HG03025 (cell line): ENCODE results near the gene KCNK16.

ENCODE experiments used
- ATAC-seq: cut with Tn5 transposase; IDR thresholded peaks from one replicate; pipeline ENCODE4 v1.9.1; 2021; ENCODE audit warnings: mild to moderate bottlenecking, moderate library complexity; ENCODE audit not compliant: unreplicated experiment, low FRiP score

KCNK16 gene

GRCh38 chr6:39281312-39281980 is 41.1 kb downstream of the KCNK16 start:
- no peak for ATAC-seq

- ATAC-seq: no peak
These were observed 42.2 kb downstream of the KCNK16 start for GRCh38 chr6:39280247-39280731.

GRCh38 chr6:39279539-39279938 is 43.0 kb downstream of the KCNK16 start:
- no peak for ATAC-seq

- no peak for ATAC-seq
These were observed 46.0 kb downstream of the KCNK16 start for GRCh38 chr6:39276379-39276995.

- no peak for ATAC-seq
These were observed 47.6 kb downstream of the KCNK16 start for GRCh38 chr6:39274903-39275302.

- no peak for ATAC-seq
These were observed 48.0 kb downstream of the KCNK16 start for GRCh38 chr6:39274471-39274870.

- no peak for ATAC-seq
These were observed 49.1 kb downstream of the KCNK16 start for GRCh38 chr6:39273406-39273821.

- ATAC-seq: no peak
These were observed 52.5 kb downstream of the KCNK16 start for GRCh38 chr6:39269961-39270360.

- no peak for ATAC-seq
These were observed 53.8 kb downstream of the KCNK16 start for GRCh38 chr6:39268721-39269120.

- ATAC-seq: no peak
These were observed 54.3 kb downstream of the KCNK16 start for GRCh38 chr6:39268171-39268570.

GRCh38 chr6:39266782-39267355 is 55.6 kb downstream of the KCNK16 start:
- ATAC-seq: no peak

GRCh38 chr6:39266375-39266774 is 56.1 kb downstream of the KCNK16 start:
- no peak for ATAC-seq
